ENCODE measurements around the gene BLZF1. TPM values are rescaled to one million over a fixed set of nuclear protein-coding genes. Genes with fewer than 3 reads are reported as not detected.
"Not testable (repeated sequence)": the region's sequence is repeated elsewhere in the genome, so short reads cannot be mapped to it uniquely, and the experiment has no call there.

BLZF1 gene
- total RNA-seq, 1 donor from 2014 or later, result 27.2 TPM

DNA sequence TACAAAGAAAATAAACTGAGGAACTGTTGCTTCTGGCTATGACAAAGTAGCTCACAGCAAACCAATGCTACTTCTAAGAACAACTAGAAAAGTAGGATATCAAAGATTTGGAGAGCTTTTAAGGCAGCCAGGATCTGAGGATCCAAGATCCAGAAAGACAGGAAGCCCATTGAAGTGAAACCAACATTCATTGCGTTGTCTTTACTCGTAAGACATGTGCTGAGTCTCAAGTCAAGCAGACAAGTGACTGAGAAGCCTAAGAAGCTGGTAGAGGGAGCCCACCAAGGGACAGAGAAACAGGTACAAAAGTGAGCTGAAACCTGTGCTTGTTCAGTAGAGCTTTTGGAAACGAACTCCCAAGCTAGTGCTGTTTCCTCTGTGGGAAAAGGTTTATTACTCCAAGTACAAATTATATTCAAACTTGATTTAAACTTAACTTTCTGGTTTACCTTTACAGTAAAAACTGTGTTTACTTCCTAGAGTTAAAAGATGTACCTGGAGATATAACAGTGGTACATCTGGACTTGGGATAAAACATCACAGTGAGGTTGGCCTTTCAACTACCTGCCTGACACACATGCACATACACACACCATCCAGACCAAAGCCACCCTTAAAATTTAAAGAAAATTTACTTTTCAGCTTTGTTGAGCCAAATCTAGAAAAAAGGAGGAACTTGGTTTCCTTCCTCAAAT, 41.6 kb upstream of the BLZF1 start:
- Histone ChIP-seq H3K36me3 (no peaks in the 10 kb centered on the region), H3K9me3 (replicated peaks) (peaks cover 27% of the 10 kb centered on the region), H3K27ac (replicated peaks) (no peak overlapping the region), H3K27me3 (ENCODE audit: low read depth) (no peaks in the 10 kb centered on the region), H3K4me3 (no peak overlapping the region), H3K4me1 (no peaks in the 10 kb centered on the region)
- DNase-seq, result no peak
- TF ChIP-seq, protein P1, sequence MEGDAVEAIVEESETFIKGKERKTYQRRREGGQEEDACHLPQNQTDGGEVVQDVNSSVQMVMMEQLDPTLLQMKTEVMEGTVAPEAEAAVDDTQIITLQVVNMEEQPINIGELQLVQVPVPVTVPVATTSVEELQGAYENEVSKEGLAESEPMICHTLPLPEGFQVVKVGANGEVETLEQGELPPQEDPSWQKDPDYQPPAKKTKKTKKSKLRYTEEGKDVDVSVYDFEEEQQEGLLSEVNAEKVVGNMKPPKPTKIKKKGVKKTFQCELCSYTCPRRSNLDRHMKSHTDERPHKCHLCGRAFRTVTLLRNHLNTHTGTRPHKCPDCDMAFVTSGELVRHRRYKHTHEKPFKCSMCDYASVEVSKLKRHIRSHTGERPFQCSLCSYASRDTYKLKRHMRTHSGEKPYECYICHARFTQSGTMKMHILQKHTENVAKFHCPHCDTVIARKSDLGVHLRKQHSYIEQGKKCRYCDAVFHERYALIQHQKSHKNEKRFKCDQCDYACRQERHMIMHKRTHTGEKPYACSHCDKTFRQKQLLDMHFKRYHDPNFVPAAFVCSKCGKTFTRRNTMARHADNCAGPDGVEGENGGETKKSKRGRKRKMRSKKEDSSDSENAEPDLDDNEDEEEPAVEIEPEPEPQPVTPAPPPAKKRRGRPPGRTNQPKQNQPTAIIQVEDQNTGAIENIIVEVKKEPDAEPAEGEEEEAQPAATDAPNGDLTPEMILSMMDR (IDR thresholded peaks at IDR 0.05; ENCODE audit: borderline replicate concordance), result no peak
- intact Hi-C loops (cut with micrococcal nuclease), result no loop called here

DNA sequence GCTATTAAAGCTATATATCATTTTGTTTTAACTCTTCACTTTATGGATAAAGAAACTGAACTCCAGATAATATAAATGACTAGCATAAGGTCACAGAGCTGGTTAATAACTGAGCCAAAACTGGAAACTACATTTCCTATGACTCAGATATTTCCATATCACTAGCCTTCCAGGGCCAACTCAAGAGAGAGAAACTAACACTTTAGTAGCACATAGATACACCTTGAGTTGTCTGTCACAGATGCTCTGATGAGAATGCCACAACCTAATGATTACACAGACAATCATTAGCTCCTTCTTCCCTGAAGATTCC, 41.1 kb upstream of the BLZF1 start:
- Histone ChIP-seq H3K27ac (replicated peaks) (no peak overlapping the region), H3K36me3 (no peaks in the 10 kb centered on the region), H3K27me3 (ENCODE audit: low read depth) (no peaks in the 10 kb centered on the region), H3K4me1 (no peaks in the 10 kb centered on the region), H3K9me3 (replicated peaks) (peaks cover 32% of the 10 kb centered on the region), H3K4me3 (no peak overlapping the region)
- TF ChIP-seq, protein P1 (IDR thresholded peaks at IDR 0.05; ENCODE audit: borderline replicate concordance), result no peak
- intact Hi-C loops (cut with micrococcal nuclease), result no loop called here
- DNase-seq, result no peak

DNA sequence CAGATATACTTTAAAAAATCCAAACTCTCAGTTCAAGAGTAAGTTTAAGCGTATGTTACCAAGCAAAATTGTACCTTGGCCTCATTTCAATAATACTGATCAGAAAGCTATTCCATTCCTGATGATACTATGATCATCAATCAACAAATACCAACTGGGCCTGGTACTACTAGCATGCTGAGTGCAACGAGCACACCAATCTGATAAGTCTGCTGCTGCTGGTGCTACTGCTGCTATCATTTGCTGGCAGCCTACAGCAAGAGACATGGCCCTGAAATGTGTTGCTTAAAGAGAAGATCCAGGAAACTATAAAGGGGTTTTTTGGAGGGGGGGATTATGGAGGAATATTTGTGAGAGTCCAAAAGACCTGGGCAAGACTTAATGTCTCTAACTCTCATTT, 40.1 kb upstream of the BLZF1 start:
- TF ChIP-seq, protein P1 (IDR thresholded peaks at IDR 0.05; ENCODE audit: borderline replicate concordance), result no peak
- intact Hi-C loops (cut with micrococcal nuclease), result no loop called here

DNA sequence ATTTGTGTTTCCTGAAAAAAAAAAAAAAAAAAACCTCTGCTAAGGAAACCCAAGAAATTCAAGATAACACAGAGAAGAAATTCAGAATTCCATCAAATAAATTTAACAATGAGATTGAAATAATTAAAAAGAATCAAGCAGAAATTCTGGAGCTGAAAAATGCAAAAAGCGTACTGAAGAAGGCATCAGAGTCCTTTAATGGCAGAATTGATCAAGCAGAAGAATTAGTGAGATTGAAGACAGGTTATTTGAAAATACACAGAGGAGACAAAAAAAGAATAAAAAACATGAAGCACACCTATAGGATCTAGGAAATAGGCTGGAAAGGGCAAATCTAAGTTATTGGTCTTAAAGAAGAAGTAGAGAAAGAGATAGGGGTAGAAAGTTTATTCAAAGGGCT, 38.6 kb upstream of the BLZF1 start:
- no peak for DNase-seq
- Histone ChIP-seq H3K27me3 (ENCODE audit: low read depth) (no peaks in the 10 kb centered on the region), H3K4me1 (no peaks in the 10 kb centered on the region), H3K4me3 (no peak overlapping the region), H3K27ac (replicated peaks) (no peak overlapping the region), H3K36me3 (no peaks in the 10 kb centered on the region), H3K9me3 (replicated peaks) (peaks cover 36% of the 10 kb centered on the region)
- intact Hi-C loops (cut with micrococcal nuclease), result no loop called here
- TF ChIP-seq, protein P1 (IDR thresholded peaks at IDR 0.05; ENCODE audit: borderline replicate concordance), result no peak

More for the DNA sequence above, 40.1 kb upstream of the BLZF1 start:
- Histone ChIP-seq H3K4me3 (no peak overlapping the region), H3K27me3 (ENCODE audit: low read depth) (no peaks in the 10 kb centered on the region), H3K27ac (replicated peaks) (no peak overlapping the region), H3K9me3 (replicated peaks) (peaks cover 36% of the 10 kb centered on the region), H3K4me1 (no peaks in the 10 kb centered on the region), H3K36me3 (no peaks in the 10 kb centered on the region)
- no peak for DNase-seq

DNA sequence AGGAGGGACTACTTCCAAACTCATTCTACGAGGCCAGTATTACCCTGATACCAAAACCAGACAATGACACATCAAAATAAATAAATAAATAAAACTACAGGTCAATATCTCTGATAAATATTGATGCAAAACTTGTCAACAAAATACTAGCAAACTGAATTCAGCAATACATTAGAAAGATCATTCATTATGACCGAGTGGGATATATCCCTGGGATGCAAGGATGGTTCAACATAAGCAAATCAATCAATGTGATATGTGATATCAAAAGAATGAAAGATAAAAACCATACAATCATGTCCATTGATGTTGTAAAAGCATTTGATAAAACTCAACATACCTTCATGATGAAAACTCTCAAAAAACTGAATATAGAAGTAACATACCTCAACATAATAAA, 37.1 kb upstream of the BLZF1 start:
- H3K27me3 ChIP-seq (ENCODE audit: low read depth), result no peaks in the 10 kb centered on the region
- intact Hi-C loops (cut with micrococcal nuclease), result no loop called here
- no peak overlapping the region for H3K27ac ChIP-seq (replicated peaks)
- TF ChIP-seq, protein P1 (IDR thresholded peaks at IDR 0.05; ENCODE audit: borderline replicate concordance), result no peak
- H3K4me3 ChIP-seq, result no peak overlapping the region
- H3K9me3 ChIP-seq (replicated peaks), result peaks cover 40% of the 10 kb centered on the region
- DNase-seq, result no peak
- H3K36me3 ChIP-seq, result peaks cover 3% of the 10 kb centered on the region
- no peaks in the 10 kb centered on the region for H3K4me1 ChIP-seq

DNA sequence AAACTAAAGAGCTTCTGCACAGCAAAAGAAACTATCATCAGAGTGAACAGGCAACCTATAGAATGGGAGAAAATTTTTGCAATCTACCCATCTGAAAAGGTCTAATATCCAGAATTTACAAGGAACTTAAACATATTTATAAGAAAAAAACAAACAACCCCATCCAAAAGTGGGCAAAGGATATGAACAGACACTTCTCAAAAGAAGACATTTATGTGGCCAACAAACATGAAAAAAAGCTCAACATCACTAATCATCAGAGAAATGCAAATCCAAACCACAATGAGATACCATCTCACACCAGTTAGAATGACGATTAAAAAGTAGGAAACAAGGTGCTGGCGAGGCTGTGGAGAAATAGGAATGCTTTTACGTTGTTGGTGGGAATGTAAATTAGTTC, 33.3 kb upstream of the BLZF1 start:
- intact Hi-C loops (cut with micrococcal nuclease); H3K27me3 ChIP-seq (ENCODE audit: low read depth); H3K27ac ChIP-seq (replicated peaks); H3K4me1 ChIP-seq; H3K36me3 ChIP-seq; H3K4me3 ChIP-seq; DNase-seq: not testable (repeated sequence)
- H3K9me3 ChIP-seq (replicated peaks), result peaks cover 30% of the 10 kb centered on the region

DNA sequence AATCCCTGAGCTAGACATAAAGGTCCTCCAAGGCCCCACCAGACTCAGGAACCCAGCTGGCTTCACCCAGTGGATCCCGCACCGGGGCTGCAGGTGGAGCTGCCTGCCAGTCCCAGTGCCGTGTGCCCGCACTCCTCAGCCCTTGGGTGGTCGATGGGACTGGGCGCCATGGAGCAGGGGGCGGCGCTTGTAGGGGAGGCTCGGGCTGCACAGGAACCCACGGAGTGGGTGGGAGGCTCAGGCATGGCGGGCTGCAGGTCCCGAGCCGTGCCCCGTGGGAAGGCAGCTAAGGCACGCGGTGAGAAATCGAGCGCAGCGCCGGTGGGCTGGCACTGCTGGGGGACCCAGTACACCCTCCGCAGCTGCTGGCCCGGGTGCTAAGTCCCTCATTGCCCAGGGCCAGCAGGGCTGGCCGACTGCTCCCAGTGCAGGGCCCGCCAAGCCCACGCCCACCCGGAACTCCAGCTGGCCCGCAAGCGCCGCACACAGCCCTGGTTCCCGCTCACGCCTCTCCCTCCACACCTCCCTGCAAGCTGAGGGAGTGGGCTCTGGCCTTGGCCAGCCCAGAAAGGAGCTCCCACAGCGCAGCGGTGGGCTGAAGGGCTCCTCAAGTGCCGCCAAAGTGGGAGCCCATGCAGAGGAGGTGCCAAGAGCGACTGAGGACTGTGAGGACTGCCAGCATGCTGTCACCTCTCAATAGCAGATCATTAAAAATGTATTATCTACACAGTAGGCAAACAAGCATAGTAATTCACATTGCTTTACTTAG, 30.9 kb upstream of the BLZF1 start:
- H3K36me3 ChIP-seq; DNase-seq; H3K27ac ChIP-seq (replicated peaks): not testable (repeated sequence)

More for the DNA sequence above, 30.9 kb upstream of the BLZF1 start:
- H3K4me1 ChIP-seq; H3K9me3 ChIP-seq (replicated peaks); H3K27me3 ChIP-seq (ENCODE audit: low read depth); H3K4me3 ChIP-seq; intact Hi-C loops (cut with micrococcal nuclease): not testable (repeated sequence)
